SK-N-SH (cell line): ENCODE data around the gene NPC1L1. TPM values are rescaled to one million over a fixed set of nuclear protein-coding genes. Genes with fewer than 3 reads are reported as not detected.
"Not testable (repeated sequence)": the region's sequence is repeated elsewhere in the genome, so short reads cannot be mapped to it uniquely, and the experiment has no call there.

Experiments used
- CTCF ChIA-PET: fragments of 300-600, 350-600 bp; formaldehyde crosslinking; extraction: SDS; loops from one replicate; lab custom pipeline; 2021; lab: Yijun Ruan, JAX
- POLR2A ChIA-PET: fragments of 350-600 bp; sonication (Branson Sonifier 250); formaldehyde crosslinking; extraction: SDS; loops from one replicate; lab custom pipeline; 2020; ENCODE audit warnings: antibody characterized with exemption, inconsistent platforms; lab: Yijun Ruan, JAX
- DNase-seq: peaks from one replicate; pipeline ENCODE4 v3.0.0; 2012
- H2AFZ ChIP-seq: fragments of 200-600 bp; sonication (generic); 2 replicates; pipeline ENCODE4 v1.8.1; 2016; ENCODE audit warnings: antibody characterized with exemption, mild to moderate bottlenecking, low read depth
- H3F3A ChIP-seq: fragments of 200-600 bp; sonication (generic); replicated peaks from 2 replicates; pipeline ENCODE3; 2016; ENCODE audit warnings: antibody characterized with exemption, mild to moderate bottlenecking; ENCODE audit not compliant: insufficient read depth
- H3K27ac ChIP-seq, 2 experiments: fragments of 200-500 bp in 1 of 2; fragments of 200-600 bp in 1 of 2; sonication (Bioruptor generic) in 1 of 2; sonication (generic), shearing (Covaris generic) in 1 of 2; 2 replicates each; pipeline versions ENCODE4 v1.5.1 to v1.6.1; 2014 to 2016; ENCODE audit warnings: low read depth in 2 of 2, inconsistent platforms in 1 of 2, low read length in 1 of 2, mild to moderate bottlenecking in 1 of 2, mixed read lengths in 1 of 2
- H3K27me3 ChIP-seq: fragments of 200-600 bp; sonication (generic), shearing (Covaris generic); 2 replicates; pipeline ENCODE4 v1.6.1; 2016; ENCODE audit warnings: mixed run types; ENCODE audit not compliant: insufficient read depth
- H3K36me3 ChIP-seq, 2 experiments: fragments of 200-500 bp in 1 of 2; fragments of 200-600 bp in 1 of 2; sonication (Bioruptor generic) in 1 of 2; sonication (generic) in 1 of 2; replicated peaks in 1 of 2; 2 replicates each; pipeline versions ENCODE3 to v1.5.1; 2014 to 2016; ENCODE audit warnings: low read length in 1 of 2, mild to moderate bottlenecking in 1 of 2; ENCODE audit not compliant: insufficient read depth in 2 of 2, control insufficient read depth in 1 of 2
- H3K4me1 ChIP-seq, 2 experiments: fragments of 200-500 bp in 1 of 2; fragments of 200-600 bp in 1 of 2; sonication (Bioruptor generic) in 1 of 2; sonication (generic), shearing (Covaris generic) in 1 of 2; 2 replicates each; pipeline versions ENCODE4 v1.5.1 to v1.6.1; 2014 to 2016; ENCODE audit warnings: low read depth in 1 of 2, low read length in 1 of 2, mixed run types in 1 of 2; ENCODE audit not compliant: insufficient read depth in 2 of 2, control insufficient read depth in 1 of 2
- H3K4me2 ChIP-seq: fragments of 200-600 bp; sonication (generic), shearing (Covaris generic); 2 replicates; pipeline ENCODE4 v1.6.1; 2017; ENCODE audit warnings: mixed run types
- H3K4me3 ChIP-seq, 2 experiments: fragments of 200-500 bp in 1 of 2; fragments of 200-600 bp in 1 of 2; sonication (Bioruptor generic) in 1 of 2; sonication (generic), shearing (Covaris generic) in 1 of 2; 2 replicates each; pipeline versions ENCODE4 v1.5.1 to v1.8.1; 2014 to 2016; ENCODE audit warnings: low read depth in 2 of 2, inconsistent platforms in 1 of 2, low read length in 1 of 2, mild to moderate bottlenecking in 1 of 2, mixed read lengths in 1 of 2, moderate library complexity in 1 of 2
- H3K79me2 ChIP-seq: fragments of 200-600 bp; sonication (generic); 2 replicates; pipeline ENCODE4 v1.8.1; 2017; ENCODE audit warnings: mild to moderate bottlenecking; ENCODE audit not compliant: insufficient read depth
- H3K9ac ChIP-seq: fragments of 200-600 bp; sonication (generic); 2 replicates; pipeline ENCODE4 v1.6.1; 2017; ENCODE audit warnings: mixed run types
- H3K9me2 ChIP-seq: fragments of 200-600 bp; sonication (generic); 2 replicates; pipeline ENCODE4 v1.6.1; 2017; ENCODE audit warnings: mixed run types
- H3K9me3 ChIP-seq: fragments of 200-600 bp; sonication (generic); 2 replicates; pipeline ENCODE4 v1.6.1; 2017; ENCODE audit warnings: mixed run types, mild to moderate bottlenecking, moderate library complexity
- H4K20me1 ChIP-seq: fragments of 200-600 bp; sonication (generic); 2 replicates; pipeline ENCODE4 v1.6.1; 2017; ENCODE audit warnings: mild to moderate bottlenecking, mixed run types; ENCODE audit not compliant: insufficient read depth
- CTCF ChIP-seq: fragments of 200-600 bp; sonication (generic); IDR thresholded peaks from 2 replicates; pipeline ENCODE4 v1.6.1; 2017; ENCODE audit warnings: antibody characterized with exemption, mild to moderate bottlenecking, moderate library complexity
- EP300 ChIP-seq, 2 experiments: IDR thresholded peaks; 2 replicates each; pipeline versions ENCODE4 v1.4.0 to v1.6.1; 2012; ENCODE audit warnings: borderline replicate concordance in 1 of 2, low read depth in 1 of 2, low read length in 1 of 2
- EZH2phosphoT487 ChIP-seq: fragments of 200-600 bp; sonication (generic); IDR thresholded peaks from 2 replicates; pipeline ENCODE4 v1.6.1; 2017; ENCODE audit warnings: low read depth, mixed run types, mild to moderate bottlenecking, antibody characterized with exemption, moderate library complexity, borderline replicate concordance
- FOSL2 ChIP-seq: IDR thresholded peaks from 2 replicates; pipeline ENCODE4 v1.4.0; 2012; ENCODE audit warnings: low read depth, mild to moderate bottlenecking, moderate library complexity, borderline replicate concordance
- FOXM1 ChIP-seq: IDR thresholded peaks from 2 replicates; pipeline ENCODE4 v1.4.0; 2012; ENCODE audit warnings: low read depth, mild to moderate bottlenecking
- GABPA ChIP-seq: IDR thresholded peaks from 2 replicates; pipeline ENCODE4 v1.4.0; 2012; ENCODE audit warnings: low read depth, mild to moderate bottlenecking
- GATA2 ChIP-seq: sonication (generic); formaldehyde crosslinking; IDR thresholded peaks from 2 replicates; pipeline ENCODE4 v1.5.0; 2020; ENCODE audit warnings: mild to moderate bottlenecking, missing genetic modification reagents
- IRF3 ChIP-seq: fragments of 150-350 bp; IDR thresholded peaks from 2 replicates; pipeline ENCODE4 v1.6.1; 2016; ENCODE audit warnings: mild to moderate bottlenecking, low read depth, low read length
- MEF2A ChIP-seq: IDR thresholded peaks from 2 replicates; pipeline ENCODE4 v1.4.0; 2012; ENCODE audit warnings: low read depth, borderline replicate concordance
- MXI1 ChIP-seq: IDR thresholded peaks from 2 replicates; pipeline ENCODE4 v1.6.1; 2012; ENCODE audit warnings: mild to moderate bottlenecking, low read depth, low read length, improper control_type of control experiment
- PBX3 ChIP-seq: IDR thresholded peaks from 2 replicates; pipeline ENCODE4; 2012
- POLR2AphosphoS5 ChIP-seq: IDR thresholded peaks from 2 replicates; pipeline ENCODE4 v1.6.1; 2012; ENCODE audit warnings: low read depth, low read length
- RCOR1 ChIP-seq: fragments of 150-350 bp; IDR thresholded peaks from 2 replicates; pipeline ENCODE4 v1.6.1; 2017; ENCODE audit warnings: antibody characterized with exemption, low read length
- RFX5 ChIP-seq: IDR thresholded peaks from 2 replicates; pipeline ENCODE4 v1.6.1; 2012; ENCODE audit warnings: mild to moderate bottlenecking, improper control_type of control experiment, low read length
- RXRA ChIP-seq: IDR thresholded peaks from 2 replicates; pipeline ENCODE4 v1.4.0; 2012; ENCODE audit warnings: low read depth, mild to moderate bottlenecking, borderline replicate concordance
- SMC3 ChIP-seq: IDR thresholded peaks from 2 replicates; pipeline ENCODE4 v1.6.1; 2012; ENCODE audit warnings: low read depth, low read length, improper control_type of control experiment
- TAF1 ChIP-seq: IDR thresholded peaks from 2 replicates; pipeline ENCODE4 v1.6.1; 2012; ENCODE audit warnings: low read depth, mild to moderate bottlenecking, low read length, moderate library complexity, borderline replicate concordance
- TEAD4 ChIP-seq: IDR thresholded peaks from 2 replicates; pipeline ENCODE4 v1.4.0; 2012; ENCODE audit warnings: mild to moderate bottlenecking, borderline replicate concordance; ENCODE audit not compliant: insufficient read depth
- USF1 ChIP-seq: IDR thresholded peaks from 2 replicates; pipeline ENCODE4 v1.4.0; 2012; ENCODE audit warnings: low read depth, borderline replicate concordance
- WGBS: methylation state at CpG from one replicate; pipeline ENCODE4 v1.1.6; 2017; ENCODE audit warnings: low lambda C conversion rate; 5-methylcytosine and 5-hydroxymethylcytosine counted together
- polyA plus RNA-seq, 3 experiments: library from polyadenylated mRNA; depleted of rRNA; stranded (reverse); fragments of >200 nt; gene quantifications; 2 replicates each; pipeline ENCODE4 v1.2.3, GENCODE V29; 2012
- TF ChIP-seq, protein P1 (sequence below): IDR thresholded peaks from 2 replicates; pipeline ENCODE4 v1.4.0; 2012; ENCODE audit warnings: low read depth, borderline replicate concordance
- TF ChIP-seq, protein P2 (sequence below): IDR thresholded peaks from 2 replicates; pipeline ENCODE4 v1.4.0; 2012; ENCODE audit warnings: low read depth

Gene NPC1L1
- polyA plus RNA-seq, 1 of the 3 experiments (the other 2 are of a cell fraction): not detected

DNA sequence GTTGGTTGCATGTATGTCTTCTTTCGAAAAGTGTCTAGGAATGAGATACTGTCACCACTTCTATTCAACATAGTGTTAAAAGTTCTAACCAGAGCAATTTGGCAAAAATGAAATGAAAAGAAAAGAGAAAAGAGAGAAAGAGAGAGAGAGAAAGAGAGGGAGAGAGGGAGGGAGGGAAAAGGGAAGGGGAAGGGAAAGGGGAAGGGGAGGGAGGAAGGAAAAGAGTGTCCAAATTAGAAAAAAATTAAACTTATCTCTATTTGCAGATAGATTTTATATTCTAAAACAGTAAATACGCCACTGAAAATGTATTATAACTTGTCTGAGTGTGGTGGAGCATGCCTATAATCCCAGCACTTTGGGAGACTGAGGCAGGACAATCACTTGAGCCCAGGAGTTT lies 16.4 kb upstream of the NPC1L1 start (continued):
- TF ChIP-seq RCOR1 (no peak), TAF1 (no peak)

- no peaks in the 10 kb centered on the region for H3F3A ChIP-seq
- H3K4me3 ChIP-seq: no peak overlapping the region
- H3K36me3 ChIP-seq: no peaks in the 10 kb centered on the region
- peaks cover 6% of the 10 kb centered on the region; the same call in 1 of the 2 replicates for H3K27me3 ChIP-seq
- 60% methylated on average over 2 of the region's 2 CpGs for WGBS
- H3K4me2 ChIP-seq: no peak overlapping the region
- DNase-seq: no peak
- H3K79me2 ChIP-seq: no peaks in the 10 kb centered on the region
- H3K27ac ChIP-seq: no peak overlapping the region
- no peak overlapping the region for H2AFZ ChIP-seq
- no peaks in the 10 kb centered on the region for H4K20me1 ChIP-seq
- TF ChIP-seq MEF2A: no peak
- no peak for TF ChIP-seq SMC3
- no peak for TF ChIP-seq RXRA
- TF ChIP-seq CTCF: no peak
- no peak for TF ChIP-seq FOSL2
- TF ChIP-seq, protein P1, sequence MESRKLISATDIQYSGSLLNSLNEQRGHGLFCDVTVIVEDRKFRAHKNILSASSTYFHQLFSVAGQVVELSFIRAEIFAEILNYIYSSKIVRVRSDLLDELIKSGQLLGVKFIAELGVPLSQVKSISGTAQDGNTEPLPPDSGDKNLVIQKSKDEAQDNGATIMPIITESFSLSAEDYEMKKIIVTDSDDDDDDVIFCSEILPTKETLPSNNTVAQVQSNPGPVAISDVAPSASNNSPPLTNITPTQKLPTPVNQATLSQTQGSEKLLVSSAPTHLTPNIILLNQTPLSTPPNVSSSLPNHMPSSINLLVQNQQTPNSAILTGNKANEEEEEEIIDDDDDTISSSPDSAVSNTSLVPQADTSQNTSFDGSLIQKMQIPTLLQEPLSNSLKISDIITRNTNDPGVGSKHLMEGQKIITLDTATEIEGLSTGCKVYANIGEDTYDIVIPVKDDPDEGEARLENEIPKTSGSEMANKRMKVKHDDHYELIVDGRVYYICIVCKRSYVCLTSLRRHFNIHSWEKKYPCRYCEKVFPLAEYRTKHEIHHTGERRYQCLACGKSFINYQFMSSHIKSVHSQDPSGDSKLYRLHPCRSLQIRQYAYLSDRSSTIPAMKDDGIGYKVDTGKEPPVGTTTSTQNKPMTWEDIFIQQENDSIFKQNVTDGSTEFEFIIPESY: no peak
- no peak for TF ChIP-seq USF1
- no peak for TF ChIP-seq TEAD4
- no peak for TF ChIP-seq FOXM1
- TF ChIP-seq EZH2phosphoT487: no peak
- TF ChIP-seq IRF3: no peak
- no peak for TF ChIP-seq RFX5
- no peak for TF ChIP-seq GABPA
- TF ChIP-seq GATA2 (CRISPR knock-in tag): no peak
- no peak for TF ChIP-seq MXI1
- TF ChIP-seq EP300 (IDR thresholded peaks at IDR 0.05; ENCODE audit: borderline replicate concordance in 1 of 2, low read depth in 1 of 2, low read length in 1 of 2): no peak
- TF ChIP-seq, protein P2, sequence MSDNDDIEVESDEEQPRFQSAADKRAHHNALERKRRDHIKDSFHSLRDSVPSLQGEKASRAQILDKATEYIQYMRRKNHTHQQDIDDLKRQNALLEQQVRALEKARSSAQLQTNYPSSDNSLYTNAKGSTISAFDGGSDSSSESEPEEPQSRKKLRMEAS: no peak
- no peak for TF ChIP-seq PBX3
- no peak for TF ChIP-seq POLR2AphosphoS5
- no peaks in the 10 kb centered on the region; a peak in 1 of 4 replicates for H3K4me1 ChIP-seq
- H3K9ac ChIP-seq: no peak overlapping the region
- ChIA-PET POLR2A (no interaction called here), CTCF (interaction anchor here (1.0 to 2.1 kb wide), 2 partner anchors 9 to 10 kb away, joined by 3 to 11 read pairs; no protein-coding TSS in a partner anchor)
- no peaks in the 10 kb centered on the region for H3K9me2 ChIP-seq
- H3K9me3 ChIP-seq: no peaks in the 10 kb centered on the region
Observed at GRCh38 chr7:44555350-44555749, 14.2 kb upstream of the NPC1L1 start.

DNA sequence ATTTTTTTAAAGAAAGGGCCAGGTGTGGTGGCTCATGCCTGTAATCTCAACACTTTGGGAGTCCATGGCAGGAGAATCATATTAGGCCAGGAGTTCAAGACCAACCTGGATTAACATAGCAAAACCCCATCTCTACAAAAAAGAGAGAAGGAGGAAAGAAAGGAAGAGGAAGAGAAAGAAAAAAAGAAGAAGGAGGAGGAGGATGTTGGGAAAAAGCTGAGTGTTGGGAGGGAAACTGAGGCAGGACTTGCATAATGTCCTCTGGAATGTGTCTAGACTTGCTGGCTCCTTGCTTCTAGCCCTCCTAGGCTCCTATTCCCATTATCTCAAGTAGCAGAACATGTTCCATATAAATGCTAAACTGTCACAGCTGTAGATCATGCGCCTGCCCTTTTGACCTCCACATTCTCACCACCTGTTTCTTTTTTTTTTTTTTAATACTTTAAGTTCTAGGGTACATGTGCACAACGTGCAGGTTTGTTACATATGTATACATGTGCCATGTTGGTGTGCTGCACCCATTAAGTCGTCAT lies 11.4 kb upstream of the NPC1L1 start:
- H3K4me3 ChIP-seq, H3K4me1 ChIP-seq, H3K9ac ChIP-seq, DNase-seq, H4K20me1 ChIP-seq, H2AFZ ChIP-seq, H3K79me2 ChIP-seq, H3K4me2 ChIP-seq, POLR2A ChIA-PET, H3K9me2 ChIP-seq, H3K27ac ChIP-seq, H3F3A ChIP-seq, H3K36me3 ChIP-seq, H3K9me3 ChIP-seq: not testable (repeated sequence)
- peaks cover 14% of the 10 kb centered on the region; the same call in 1 of the 2 replicates for H3K27me3 ChIP-seq
- CTCF ChIA-PET: interaction anchor here (1.3 to 2.4 kb wide), 2 partner anchors 8 to 13 kb away, joined by 3 to 15 read pairs; no protein-coding TSS in a partner anchor
- WGBS: 43% methylated on average over 3 of the region's 3 CpGs
